GM19025 (cell line): Measurements from ENCODE around the gene HIF1A.

ENCODE experiments used
- ATAC-seq: cut with Tn5 transposase; IDR thresholded peaks from one replicate; pipeline ENCODE4 v1.9.1; 2021; ENCODE audit warnings: mild to moderate bottlenecking, low read depth, moderate library complexity; ENCODE audit not compliant: unreplicated experiment

Gene HIF1A

GRCh38 chr14:61768240-61768639 is 72.9 kb downstream of the HIF1A start:
- ATAC-seq: no peak

DNA sequence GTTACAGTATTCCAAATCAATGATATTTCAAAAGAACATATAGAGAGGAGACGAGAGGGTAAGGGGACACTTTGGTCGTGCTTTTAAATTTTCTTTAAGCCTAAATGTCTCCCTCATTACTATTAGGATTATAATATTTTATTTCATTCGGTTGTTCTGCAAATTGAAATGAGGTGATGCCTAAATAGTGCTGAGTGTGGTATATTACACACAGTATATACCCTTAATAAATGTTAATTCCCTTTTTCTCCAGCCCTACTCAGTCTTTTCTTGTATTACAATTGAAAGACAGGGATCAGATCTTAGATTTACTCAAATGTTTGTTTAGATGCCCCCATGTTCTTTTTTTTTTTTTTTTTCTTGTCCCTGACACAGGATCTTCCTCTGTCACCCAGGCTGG is 74.6 kb downstream of the HIF1A start:
- ATAC-seq: no peak

GRCh38 chr14:61774861-61775260 is 79.5 kb downstream of the HIF1A start:
- no peak for ATAC-seq

DNA sequence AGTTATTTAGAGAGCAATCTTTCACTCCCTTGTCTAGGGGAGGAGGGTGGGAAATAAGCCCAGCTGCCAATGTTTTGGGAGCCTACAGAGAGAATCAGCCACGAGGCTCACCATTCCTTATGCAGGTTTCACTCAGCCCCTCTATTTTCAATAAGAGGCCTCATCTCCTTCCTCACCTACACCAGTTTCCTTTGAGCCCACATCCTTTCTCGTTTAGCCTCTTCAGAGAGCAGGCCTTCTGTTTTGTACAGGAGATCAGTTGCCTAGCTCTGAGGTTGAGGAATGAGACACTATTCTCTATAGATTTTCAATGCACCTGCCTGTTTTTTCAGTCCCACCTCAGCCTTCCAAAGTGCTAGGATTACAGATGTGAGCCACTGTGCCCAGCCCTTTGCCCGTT is 84.8 kb downstream of the HIF1A start:
- ATAC-seq: no peak

DNA sequence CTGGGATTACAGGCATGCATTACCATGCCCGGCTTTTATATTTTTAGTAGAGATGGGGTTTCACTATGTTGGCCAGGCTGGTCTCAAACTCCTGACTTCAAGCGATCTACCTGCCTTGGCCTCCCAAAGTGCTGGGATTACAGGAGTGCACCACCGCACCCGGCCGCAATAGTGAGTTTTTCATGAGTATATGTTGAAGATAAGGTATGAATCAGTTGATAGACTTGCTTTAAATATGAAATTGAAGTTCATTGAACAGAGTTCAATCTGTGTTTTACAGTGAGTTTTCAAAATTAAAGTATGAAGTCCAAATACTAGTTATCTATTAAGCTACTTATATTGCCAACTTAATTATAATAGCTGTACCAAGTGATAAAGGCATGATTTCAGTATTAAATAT is 102.0 kb downstream of the HIF1A start:
- no peak for ATAC-seq
